ENCODE measurements around the gene SNW1.
A peak's percentile ranks its signal among the peaks of the same experiment; 100 is the strongest.

Gene SNW1

GRCh38 chr14:77721437-77721836 lies 39.5 kb downstream of the SNW1 start:
- no peak overlapping the region for H3K4me3 ChIP-seq (ENCODE audit: low read depth, low read length)
- TF ChIP-seq, protein P1, sequence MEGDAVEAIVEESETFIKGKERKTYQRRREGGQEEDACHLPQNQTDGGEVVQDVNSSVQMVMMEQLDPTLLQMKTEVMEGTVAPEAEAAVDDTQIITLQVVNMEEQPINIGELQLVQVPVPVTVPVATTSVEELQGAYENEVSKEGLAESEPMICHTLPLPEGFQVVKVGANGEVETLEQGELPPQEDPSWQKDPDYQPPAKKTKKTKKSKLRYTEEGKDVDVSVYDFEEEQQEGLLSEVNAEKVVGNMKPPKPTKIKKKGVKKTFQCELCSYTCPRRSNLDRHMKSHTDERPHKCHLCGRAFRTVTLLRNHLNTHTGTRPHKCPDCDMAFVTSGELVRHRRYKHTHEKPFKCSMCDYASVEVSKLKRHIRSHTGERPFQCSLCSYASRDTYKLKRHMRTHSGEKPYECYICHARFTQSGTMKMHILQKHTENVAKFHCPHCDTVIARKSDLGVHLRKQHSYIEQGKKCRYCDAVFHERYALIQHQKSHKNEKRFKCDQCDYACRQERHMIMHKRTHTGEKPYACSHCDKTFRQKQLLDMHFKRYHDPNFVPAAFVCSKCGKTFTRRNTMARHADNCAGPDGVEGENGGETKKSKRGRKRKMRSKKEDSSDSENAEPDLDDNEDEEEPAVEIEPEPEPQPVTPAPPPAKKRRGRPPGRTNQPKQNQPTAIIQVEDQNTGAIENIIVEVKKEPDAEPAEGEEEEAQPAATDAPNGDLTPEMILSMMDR (IDR thresholded peaks at IDR 0.05; ENCODE audit: control insufficient read depth, extremely low read depth, insufficient read depth), result no peak
- DNase-seq (ENCODE audit: low read depth), result no peak

- no peak overlapping the region for H3K4me3 ChIP-seq (ENCODE audit: low read depth, low read length)
- DNase-seq (ENCODE audit: low read depth), result no peak
- TF ChIP-seq, protein P1 (IDR thresholded peaks at IDR 0.05; ENCODE audit: control insufficient read depth, extremely low read depth, insufficient read depth), result no peak
Measured at GRCh38 chr14:77717608-77718305, 43.2 kb downstream of the SNW1 start.

DNA sequence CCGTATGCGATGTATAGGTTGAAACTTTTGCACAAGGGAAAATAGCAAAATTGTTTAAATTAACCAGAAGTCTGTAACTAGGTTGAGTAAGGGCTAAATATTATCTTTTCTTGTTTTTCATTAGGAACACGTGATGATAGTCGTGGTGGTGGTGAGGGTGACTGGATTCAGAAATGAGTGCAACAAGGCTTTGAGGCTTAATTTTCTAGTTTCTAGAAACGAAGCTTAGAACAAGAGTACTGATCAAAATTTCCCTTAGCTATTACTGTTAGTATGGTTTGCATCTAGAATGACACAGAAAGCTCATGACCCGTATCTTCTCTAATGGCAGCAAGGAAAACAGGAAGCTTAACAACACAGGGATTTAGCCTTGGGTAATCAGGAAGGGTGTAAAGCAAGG lies 46.0 kb downstream of the SNW1 start:
- H3K4me3 ChIP-seq (ENCODE audit: low read depth, low read length), result no peak overlapping the region
- TF ChIP-seq, protein P1 (IDR thresholded peaks at IDR 0.05; ENCODE audit: control insufficient read depth, extremely low read depth, insufficient read depth), result no peak
- DNase-seq (ENCODE audit: low read depth), result no peak

- DNase-seq (ENCODE audit: low read depth), result no peak
- TF ChIP-seq, protein P1 (IDR thresholded peaks at IDR 0.05; ENCODE audit: control insufficient read depth, extremely low read depth, insufficient read depth), result no peak
- H3K4me3 ChIP-seq (ENCODE audit: low read depth, low read length), result no peak overlapping the region
Measured at GRCh38 chr14:77710364-77710763, 50.6 kb downstream of the SNW1 start.

DNA sequence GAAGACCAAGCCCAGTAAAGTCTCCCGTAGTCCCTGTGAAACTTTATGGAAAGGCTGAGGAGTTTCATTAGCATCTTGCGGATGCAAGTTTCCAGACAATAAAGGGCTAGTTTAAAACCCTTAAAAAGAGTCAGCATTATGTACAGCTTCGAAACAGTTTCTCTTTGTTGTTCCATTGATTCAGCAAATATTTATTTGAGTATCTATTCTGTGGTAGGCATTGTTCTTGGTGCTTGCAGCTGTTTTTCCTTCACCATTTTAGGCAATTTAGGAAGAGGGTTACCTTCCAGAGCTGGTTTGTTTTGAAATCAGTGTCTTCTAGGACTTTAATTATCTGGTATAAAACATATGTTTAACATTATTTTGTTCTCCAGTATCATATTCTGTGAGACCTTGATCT lies 51.5 kb downstream of the SNW1 start:
- no peak for DNase-seq (ENCODE audit: low read depth)
- TF ChIP-seq, protein P1 (IDR thresholded peaks at IDR 0.05; ENCODE audit: control insufficient read depth, extremely low read depth, insufficient read depth), result no peak
- peak overlapping the region; percentile 98 for H3K4me3 ChIP-seq (ENCODE audit: low read depth, low read length)

- TF ChIP-seq, protein P1 (IDR thresholded peaks at IDR 0.05; ENCODE audit: control insufficient read depth, extremely low read depth, insufficient read depth), result no peak
- peak overlapping the region; percentile 98 for H3K4me3 ChIP-seq (ENCODE audit: low read depth, low read length)
- no peak for DNase-seq (ENCODE audit: low read depth)
Measured at GRCh38 chr14:77708749-77709148, 52.2 kb downstream of the SNW1 start.
